Endothelial cell of umbilical vein (primary cell): ENCODE data around the gene AUTS2. TPM values are rescaled to one million over a fixed set of nuclear protein-coding genes. Genes with fewer than 3 reads are reported as not detected.

Experiments used
- BruUV-seq: library from RNA; stranded (reverse); fragments of 400-500 nt; replicated peaks from 2 replicates; lab custom pipeline; 2021; lab: Mats Ljungman, UMichigan
- CTCF ChIA-PET: fragments of 300-600, 350-600 bp; sonication (Branson Sonifier 250); formaldehyde crosslinking; loops from one replicate; lab custom pipeline; 2021; ENCODE audit warnings: antibody characterized with exemption, inconsistent platforms; lab: Charles Lee
- POLR2A ChIA-PET: fragments of 300-600, 350-600 bp; sonication (Branson Sonifier 250); formaldehyde crosslinking; loops from one replicate; lab custom pipeline; 2021; ENCODE audit warnings: antibody characterized with exemption, inconsistent platforms; lab: Charles Lee
- DNase-seq: peaks from one replicate; pipeline ENCODE4 v3.0.0-alpha.2; 2011; ENCODE audit warnings: low read depth, low spot score
- FAIRE-seq: peaks from 2 replicates; lab custom pipeline; 2011; peaks lifted over from hg19 to GRCh38; lab: Jason Lieb, UNC
- H2AFZ ChIP-seq: 2 replicates; pipeline ENCODE4 v1.6.0; 2012; ENCODE audit warnings: low read depth, low read length, control low read depth, inconsistent platforms
- H3K27ac ChIP-seq: 2 replicates; pipeline ENCODE4 v1.5.1; 2011; ENCODE audit warnings: low read depth, mild to moderate bottlenecking, control low read depth, low read length, moderate library complexity; ENCODE audit not compliant: insufficient read depth
- H3K27me3 ChIP-seq, 2 experiments: 2 replicates each; pipeline versions ENCODE4 v1.6.0 to v1.6.1; 2011; ENCODE audit warnings: low read length in 2 of 2, mixed read lengths in 1 of 2; ENCODE audit not compliant: control insufficient read depth in 2 of 2, insufficient read depth in 2 of 2
- H3K36me3 ChIP-seq, 2 experiments: 2 replicates in 1 of 2; 3 replicates in 1 of 2; pipeline ENCODE4 v1.5.1; 2011; ENCODE audit warnings: low read length in 2 of 2, mild to moderate bottlenecking in 1 of 2, moderate library complexity in 1 of 2; ENCODE audit not compliant: control insufficient read depth in 2 of 2, insufficient read depth in 2 of 2; ENCODE audit errors: extremely low read depth in 1 of 2
- H3K4me1 ChIP-seq: 3 replicates; pipeline ENCODE4 v1.5.1; 2011; ENCODE audit warnings: mild to moderate bottlenecking, low read length; ENCODE audit not compliant: control insufficient read depth, insufficient read depth; ENCODE audit errors: extremely low read depth
- H3K4me2 ChIP-seq: 2 replicates; pipeline ENCODE4 v1.6.1; 2011; ENCODE audit warnings: low read length, control low read depth, mixed read lengths; ENCODE audit not compliant: insufficient read depth
- H3K4me3 ChIP-seq, 3 experiments: fragments of 200-600 bp in 1 of 3; sonication (generic), shearing (Covaris generic) in 1 of 3; replicated peaks in 1 of 3; 2 replicates each; pipeline ENCODE4 v1.5.1; 2011 to 2016; ENCODE audit warnings: control low read depth in 3 of 3, low read length in 3 of 3, mild to moderate bottlenecking in 2 of 3, inconsistent platforms in 1 of 3, low read depth in 1 of 3, moderate library complexity in 1 of 3; ENCODE audit not compliant: insufficient read depth in 1 of 3
- H3K79me2 ChIP-seq: 2 replicates; pipeline ENCODE4 v1.6.0; 2012; ENCODE audit warnings: low read length, inconsistent platforms; ENCODE audit not compliant: control insufficient read depth, insufficient read depth
- H3K9ac ChIP-seq: replicated peaks from 2 replicates; pipeline ENCODE3; 2011; ENCODE audit warnings: low read length, control low read depth; ENCODE audit not compliant: insufficient read depth; ENCODE audit errors: extremely low read depth
- H3K9me1 ChIP-seq: replicated peaks from 3 replicates; pipeline ENCODE4 v1.6.0; 2011; ENCODE audit warnings: mild to moderate bottlenecking, low read length; ENCODE audit not compliant: control insufficient read depth, insufficient read depth; ENCODE audit errors: extremely low read depth
- H3K9me3 ChIP-seq: replicated peaks from 2 replicates; pipeline ENCODE4 v1.5.1; 2012; ENCODE audit warnings: low read length, inconsistent platforms; ENCODE audit not compliant: control insufficient read depth, insufficient read depth
- H4K20me1 ChIP-seq: replicated peaks from 2 replicates; pipeline ENCODE3; 2011; ENCODE audit warnings: mild to moderate bottlenecking, low read length; ENCODE audit not compliant: control insufficient read depth, insufficient read depth; ENCODE audit errors: extremely low read depth
- EZH2 ChIP-seq: IDR thresholded peaks from 2 replicates; pipeline ENCODE4 v1.6.1; 2012; ENCODE audit warnings: borderline replicate concordance, low read depth, mild to moderate bottlenecking, moderate library complexity, low read length, inconsistent platforms; ENCODE audit not compliant: severe bottlenecking
- FOS ChIP-seq: IDR thresholded peaks from 2 replicates; pipeline ENCODE4 v1.6.1; 2011; ENCODE audit warnings: mild to moderate bottlenecking, low read length, moderate library complexity, borderline replicate concordance; ENCODE audit not compliant: insufficient read depth
- GATA2 ChIP-seq: IDR thresholded peaks from 2 replicates; pipeline ENCODE4 v1.7.0; 2011; ENCODE audit warnings: low read depth, mild to moderate bottlenecking, moderate library complexity, mixed read lengths, low read length; ENCODE audit not compliant: insufficient read length, insufficient read depth
- JUN ChIP-seq: IDR thresholded peaks from 2 replicates; pipeline ENCODE4 v1.6.1; 2011; ENCODE audit warnings: borderline replicate concordance, low read depth; ENCODE audit not compliant: insufficient read length, insufficient read depth
- MYC ChIP-seq: IDR thresholded peaks from one replicate; pipeline ENCODE4 v1.6.1; 2011; ENCODE audit warnings: mild to moderate bottlenecking, low read depth, low read length
- POLR2A ChIP-seq: IDR thresholded peaks from 2 replicates; pipeline ENCODE4 v1.6.1; 2012; ENCODE audit warnings: low read depth, mild to moderate bottlenecking, control low read depth, low read length
- POLR2AphosphoS5 ChIP-seq: IDR thresholded peaks from 2 replicates; pipeline ENCODE4 v1.6.1; 2012; ENCODE audit warnings: low read depth, mild to moderate bottlenecking, control low read depth, low read length, moderate library complexity; ENCODE audit not compliant: insufficient read depth
- dilution Hi-C: fragments of 300-500 bp; cut with MboI; formaldehyde crosslinking; loops from one replicate; pipeline ENCODE4 v1.15.0; 2019; ENCODE audit warnings: low sequenced_read_pairs; ENCODE audit not compliant: extremely low pct_ligation_motif_present
- intact Hi-C: fragments of 100-400 bp; cut with micrococcal nuclease; formaldehyde crosslinking; loops from one replicate; pipeline ENCODE4 v1.10.0; 2022
- polyA plus RNA-seq, 4 experiments: library from polyadenylated mRNA; depleted of rRNA in 3 of 4; stranded (reverse) in 3 of 4; unstranded in 1 of 4; fragments of >200 nt; gene quantifications; 2 replicates each; pipeline versions ENCODE4 v1.2.1 to v1.2.3, GENCODE V29; 2011 to 2012; ENCODE audit warnings: missing spikeins in 1 of 4
- total RNA-seq: library from RNA; stranded (reverse); gene quantifications from 2 replicates; pipeline ENCODE4 v1.2.3, GENCODE V29; 2021
- TF ChIP-seq, protein P1 (sequence below), 2 donors: IDR thresholded peaks; 1 replicate in 1 of 2; 2 replicates in 1 of 2; pipeline ENCODE4 v1.5.1; 2011; ENCODE audit warnings: low read length in 2 of 2, mild to moderate bottlenecking in 2 of 2, moderate library complexity in 2 of 2, control low read depth in 1 of 2, inconsistent platforms in 1 of 2, low read depth in 1 of 2; ENCODE audit not compliant: insufficient read depth in 1 of 2; ENCODE audit errors: extremely low read depth in 1 of 2
- TF ChIP-seq, protein P2 (sequence below): IDR thresholded peaks from 2 replicates; pipeline ENCODE4 v1.6.1; 2011; ENCODE audit not compliant: insufficient read depth, insufficient read length

Gene AUTS2
- total and polyA plus RNA-seq, 2 donors (not counting 3 experiments of a cell fraction or from before 2014, with no cell fraction given): 0.59 to 8.0 TPM

DNA sequence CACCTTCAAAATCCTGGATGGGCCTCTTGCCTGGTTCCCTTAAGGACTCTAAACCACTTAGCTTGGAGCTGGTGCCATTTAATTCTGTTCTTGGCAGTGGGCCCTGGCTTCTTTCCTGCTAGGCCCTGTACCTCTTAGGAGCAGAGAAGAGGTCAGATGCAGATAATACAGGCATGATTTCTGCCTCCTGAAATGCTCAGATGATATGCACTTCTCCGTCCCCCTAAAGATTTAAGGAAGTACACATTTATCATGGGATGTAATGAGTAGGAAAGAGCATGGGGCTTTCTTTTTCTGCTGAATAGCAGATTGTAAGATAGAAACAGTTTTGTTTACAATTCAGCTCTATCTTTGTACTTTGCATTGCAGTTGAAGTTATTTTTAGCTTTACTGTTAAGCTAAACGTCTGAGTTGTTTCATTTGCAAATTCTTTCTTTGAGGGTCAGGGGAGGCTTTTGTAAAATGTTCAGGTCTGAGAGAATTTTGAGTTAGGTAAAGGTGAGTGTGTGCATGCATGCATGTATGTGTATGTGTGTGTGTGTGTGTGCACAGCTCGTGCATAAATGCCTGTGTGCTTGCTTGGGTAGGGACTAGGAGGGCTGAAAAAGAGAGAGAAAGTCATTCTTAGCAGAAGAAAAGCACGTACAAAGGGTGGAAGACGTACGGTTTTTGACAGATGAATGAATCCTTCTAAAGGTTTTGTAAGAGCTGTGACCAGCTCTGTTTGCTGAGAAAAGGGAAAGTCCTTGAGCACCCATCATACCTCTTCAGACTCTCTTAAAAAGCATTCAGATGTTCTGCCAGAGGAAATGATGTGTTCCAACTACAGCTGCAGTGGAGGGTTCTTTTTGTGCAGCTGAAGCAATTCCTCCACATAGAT, 364.2 kb downstream of the AUTS2 start:
- Histone ChIP-seq H3K9ac (no peak overlapping the region), H3K27me3 (no peaks in the 10 kb centered on the region), H3K4me2 (no peak overlapping the region), H3K79me2 (no peaks in the 10 kb centered on the region), H3K27ac (no peak overlapping the region), H2AFZ (no peak overlapping the region), H3K4me3 (no peak overlapping the region), H4K20me1 (no peaks in the 10 kb centered on the region), H3K9me3 (peaks cover 3% of the 10 kb centered on the region), H3K36me3 (no peaks in the 10 kb centered on the region), H3K4me1 (no peaks in the 10 kb centered on the region), H3K9me1 (no peaks in the 10 kb centered on the region)
- no TSS peak for BruUV-seq
- intact Hi-C loops (no loop called here), dilution Hi-C loops (no loop called here)
- ChIA-PET POLR2A (no interaction called here), CTCF (interaction anchor here (1.3 kb wide), 1 partner anchor 17 kb away, joined by 3 read pairs; no protein-coding TSS in a partner anchor)
- FAIRE-seq (no peak), DNase-seq (no peak)
- TF ChIP-seq, protein P1, sequence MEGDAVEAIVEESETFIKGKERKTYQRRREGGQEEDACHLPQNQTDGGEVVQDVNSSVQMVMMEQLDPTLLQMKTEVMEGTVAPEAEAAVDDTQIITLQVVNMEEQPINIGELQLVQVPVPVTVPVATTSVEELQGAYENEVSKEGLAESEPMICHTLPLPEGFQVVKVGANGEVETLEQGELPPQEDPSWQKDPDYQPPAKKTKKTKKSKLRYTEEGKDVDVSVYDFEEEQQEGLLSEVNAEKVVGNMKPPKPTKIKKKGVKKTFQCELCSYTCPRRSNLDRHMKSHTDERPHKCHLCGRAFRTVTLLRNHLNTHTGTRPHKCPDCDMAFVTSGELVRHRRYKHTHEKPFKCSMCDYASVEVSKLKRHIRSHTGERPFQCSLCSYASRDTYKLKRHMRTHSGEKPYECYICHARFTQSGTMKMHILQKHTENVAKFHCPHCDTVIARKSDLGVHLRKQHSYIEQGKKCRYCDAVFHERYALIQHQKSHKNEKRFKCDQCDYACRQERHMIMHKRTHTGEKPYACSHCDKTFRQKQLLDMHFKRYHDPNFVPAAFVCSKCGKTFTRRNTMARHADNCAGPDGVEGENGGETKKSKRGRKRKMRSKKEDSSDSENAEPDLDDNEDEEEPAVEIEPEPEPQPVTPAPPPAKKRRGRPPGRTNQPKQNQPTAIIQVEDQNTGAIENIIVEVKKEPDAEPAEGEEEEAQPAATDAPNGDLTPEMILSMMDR (IDR thresholded peaks at IDR 0.05; ENCODE audit: extremely low read depth in 1 of 2, insufficient read depth in 1 of 2, low read depth in 1 of 2, low read length in 2 of 2): no peak

DNA sequence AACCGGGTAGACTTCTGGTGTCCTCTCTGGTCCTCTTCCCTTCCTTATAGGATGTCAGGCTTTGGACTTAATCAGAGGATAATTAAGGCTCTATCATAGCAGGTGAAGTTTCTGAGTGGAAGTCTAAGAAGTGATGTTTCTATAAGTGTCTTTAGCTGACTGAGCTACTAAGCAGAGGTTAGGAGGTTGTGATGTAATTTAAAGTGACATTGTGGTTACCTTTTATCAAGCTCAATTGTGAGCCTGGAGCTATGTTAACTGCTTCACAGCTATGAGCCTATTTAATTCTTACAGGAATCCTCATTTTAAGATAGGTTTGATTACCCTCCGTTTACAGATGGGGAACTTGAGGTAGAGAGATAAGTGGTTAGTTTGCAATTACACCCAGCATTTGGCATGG, 365.1 kb downstream of the AUTS2 start:
- no peak overlapping the region for H3K4me3 ChIP-seq
- no peak overlapping the region for H3K4me2 ChIP-seq
- H3K36me3 ChIP-seq: no peaks in the 10 kb centered on the region
- intact Hi-C loops: no loop called here
- ChIA-PET CTCF (interaction anchor here (1.3 kb wide), 1 partner anchor 16 kb away, joined by 3 read pairs; no protein-coding TSS in a partner anchor), POLR2A (no interaction called here)
- FAIRE-seq (no peak), DNase-seq (no peak)
- H3K9ac ChIP-seq: no peak overlapping the region
- H3K4me1 ChIP-seq: no peaks in the 10 kb centered on the region
- dilution Hi-C loops: no loop called here
- no TSS peak for BruUV-seq
- no peaks in the 10 kb centered on the region for H3K9me1 ChIP-seq
- no peak overlapping the region for H3K27ac ChIP-seq
- no peaks in the 10 kb centered on the region for H3K27me3 ChIP-seq
- H2AFZ ChIP-seq: no peak overlapping the region
- no peaks in the 10 kb centered on the region for H3K79me2 ChIP-seq
- H4K20me1 ChIP-seq: no peaks in the 10 kb centered on the region
- TF ChIP-seq FOS: no peak
- no peak for TF ChIP-seq JUN
- no peak for TF ChIP-seq GATA2
- TF ChIP-seq, protein P1 (IDR thresholded peaks at IDR 0.05; ENCODE audit: extremely low read depth in 1 of 2, insufficient read depth in 1 of 2, low read depth in 1 of 2, low read length in 2 of 2): no peak
- no peak for TF ChIP-seq MYC
- no peak for TF ChIP-seq EZH2
- no peak for TF ChIP-seq POLR2A
- TF ChIP-seq POLR2AphosphoS5: no peak
- TF ChIP-seq, protein P2, sequence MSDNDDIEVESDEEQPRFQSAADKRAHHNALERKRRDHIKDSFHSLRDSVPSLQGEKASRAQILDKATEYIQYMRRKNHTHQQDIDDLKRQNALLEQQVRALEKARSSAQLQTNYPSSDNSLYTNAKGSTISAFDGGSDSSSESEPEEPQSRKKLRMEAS: no peak
- peaks cover under 1% of the 10 kb centered on the region for H3K9me3 ChIP-seq
